Heart left ventricle (tissue), 16 donors: Measurements from ENCODE around the gene CRIP1. TPM values are rescaled to one million over a fixed set of nuclear protein-coding genes. Genes with fewer than 3 reads are reported as not detected.
A peak's percentile ranks its signal among the peaks of the same experiment; 100 is the strongest.

Experiments used
- ATAC-seq, 4 donors: fragments of 200-7000 bp; cut with Tn5 transposase; one replicate each; pipeline ENCODE4 v1.9.1; 2020 to 2022; ENCODE audit warnings: moderate library complexity in 4 of 4, mild to moderate bottlenecking in 3 of 4, moderate number of reproducible peaks in 1 of 4
- DNase-seq, 5 donors: peaks; one replicate each; pipeline ENCODE4 v3.0.0-alpha.2; 2020
- H3K27ac ChIP-seq, 12 donors: fragments of 200-600 bp; sonication (generic) in 4 of 12; one replicate each; pipeline versions ENCODE4 v1.5.0 to v1.8.0; 2016 to 2022; ENCODE audit warnings: mild to moderate bottlenecking in 2 of 12
- H3K27me3 ChIP-seq, 9 donors: fragments of 200-600 bp; sonication (generic) in 2 of 9; one replicate each; pipeline versions ENCODE4 v1.5.1 to v1.8.0; 2016 to 2022; ENCODE audit warnings: mild to moderate bottlenecking in 3 of 9
- H3K36me3 ChIP-seq, 9 donors: fragments of 200-600 bp; sonication (generic) in 2 of 9; one replicate each; pipeline versions ENCODE4 v1.5.0 to v1.8.0; 2018 to 2022; ENCODE audit warnings: mild to moderate bottlenecking in 2 of 9
- H3K4me1 ChIP-seq, 12 donors: fragments of 200-600 bp; sonication (generic) in 4 of 12; one replicate each; pipeline versions ENCODE4 v1.5.0 to v1.8.0; 2016 to 2022; ENCODE audit warnings: mild to moderate bottlenecking in 3 of 12
- H3K4me3 ChIP-seq, 12 donors: fragments of 200-600 bp; sonication (generic) in 4 of 12; one replicate each; pipeline versions ENCODE4 v1.5.0 to v1.8.0; 2017 to 2022; ENCODE audit warnings: mild to moderate bottlenecking in 9 of 12, moderate library complexity in 4 of 12
- H3K9me3 ChIP-seq, 12 donors: fragments of 200-600 bp; sonication (generic) in 4 of 12; one replicate each; pipeline versions ENCODE4 v1.5.0 to v1.8.0; 2016 to 2022; ENCODE audit warnings: mild to moderate bottlenecking in 1 of 12
- POLR2A ChIP-seq, 2 donors: fragments of 450-650 bp; IDR thresholded peaks; one replicate each; pipeline ENCODE4 v1.6.1; 2017; ENCODE audit warnings: antibody characterized with exemption in 2 of 2, mild to moderate bottlenecking in 2 of 2, moderate library complexity in 2 of 2
- WGBS, 4 donors: extraction: QIAGEN DNeasy Blood & Tissue Kit in 2 of 4; methylation state at CpG; one replicate each; pipeline versions ENCODE4 v1.1.5 to v1.1.7; 2013 to 2018; 5-methylcytosine and 5-hydroxymethylcytosine counted together
- intact Hi-C, 10 donors: fragments of 100-400 bp; cut with DNase I; formaldehyde crosslinking; loops; one replicate each; pipeline versions ENCODE4 v1.11.1 to v1.14.2; 2022
- polyA plus RNA-seq, 2 donors: library from polyadenylated mRNA; stranded (reverse); fragments of 200-250 nt; gene quantifications; one replicate each; pipeline ENCODE4 v1.2.3, GENCODE V29; 2013
- total RNA-seq, 9 donors: library from RNA; depleted of rRNA in 2 of 9; stranded (reverse); fragments of >200 nt in 2 of 9; fragmentation: NEBNext Ultra II Directional in 3 of 9; extraction: Animal tissue kit (Norgen Biotek cat#: 25700) in 3 of 9; gene quantifications; one replicate each; pipeline versions ENCODE4 v1.1.0 to v1.2.4, GENCODE V29; 2016 to 2023
- TF ChIP-seq, protein P1 (sequence below), 12 donors: fragments of 200-600 bp; sonication (generic) in 4 of 12; IDR thresholded peaks; one replicate each; pipeline versions ENCODE4 v1.5.0 to v1.8.0; 2018 to 2022; ENCODE audit warnings: antibody characterized with exemption in 12 of 12, mild to moderate bottlenecking in 5 of 12
- donor health status: ischemic (EF 13 %, LVEDD 7.1; RV severe dilation, severe dysfunction).
- donor health status: healthy with polysubstance abuse.
- donor health status: DM: no; HTN: yes; CAD: no.
- donor health status: DM: no; HTN: no; CAD: no.
- donor health status: ischemic (EF 25% LVEDD 6.9; RV normal size, moderate dysfunction).
- donor health status: ischemic (EF 25% LVEDD 5.7; RV mildly dilated, moderate dysfunction).
- donor health status: healthy.
- donor health status: DM: yes; HTN: yes; CAD: no.
- donor health status: ischemic (EF 35%, LVEDD 5.7; RV mildly dilated, moderate dysfunction).
- donor health status: nonischemic (EF 11% LVEDD 7.7; RV severe dilation, severe dysfunction).
- donor health status: DM: yes; HTN: yes; CAD: no.
- donor health status: PGD.
- donor health status: ischemic (EF 29% LVEDD 5.4; RV normal size, mild dysfunction).
- donor health status: nonischemic (EF 23%, LVEDD 6.1; RV moderate dilation, normal function).

Gene CRIP1
- total and polyA plus RNA-seq, 11 donors = 12.1 to 195 (median 62.3) TPM

DNA sequence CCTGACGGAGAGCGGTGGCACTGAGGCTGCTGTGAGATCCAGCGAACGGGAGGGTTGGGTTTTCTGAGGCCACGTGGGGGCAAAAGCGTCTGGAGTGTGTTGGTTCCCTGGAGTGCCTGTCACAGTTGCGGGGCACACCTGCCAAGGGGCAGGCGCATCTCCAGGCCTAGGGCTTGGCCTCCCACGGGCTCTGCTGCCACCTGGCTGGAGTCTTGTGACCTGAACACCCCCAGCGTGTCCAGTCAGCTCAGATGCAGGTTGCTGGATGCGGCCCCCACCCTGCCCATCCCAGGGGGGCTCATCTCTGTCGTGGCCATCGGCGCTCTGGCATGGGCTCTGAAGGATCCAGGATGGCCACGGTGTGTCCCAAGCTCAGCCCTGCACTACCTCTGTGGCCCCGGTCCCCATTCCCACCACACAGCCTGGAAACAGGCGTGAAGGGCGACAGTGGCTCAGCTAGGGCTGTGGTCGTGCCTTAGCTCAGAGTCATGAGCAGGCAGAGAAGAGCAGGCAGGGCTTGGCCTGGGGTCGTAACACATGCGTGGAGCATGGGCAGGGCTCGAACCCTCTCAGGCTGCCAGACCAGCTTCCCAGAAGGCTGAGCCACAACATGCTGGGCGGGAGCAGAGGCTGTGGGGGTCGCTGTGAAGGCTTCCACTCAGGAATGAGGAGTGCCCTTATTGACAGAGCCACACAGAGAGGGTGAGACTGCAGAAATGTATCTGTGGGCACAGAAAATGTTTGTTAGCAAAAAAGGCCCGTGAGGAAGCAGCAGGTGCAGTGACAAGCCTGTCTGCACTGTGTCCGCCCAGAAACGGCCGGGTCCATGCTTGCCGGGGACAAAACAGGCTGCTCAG lies 35.6 kb upstream of the CRIP1 start:
- H3K36me3 ChIP-seq = peaks cover 0 to 64% (median 54%) of the 10 kb centered on the region in 9 donors
- TF ChIP-seq, protein P1, sequence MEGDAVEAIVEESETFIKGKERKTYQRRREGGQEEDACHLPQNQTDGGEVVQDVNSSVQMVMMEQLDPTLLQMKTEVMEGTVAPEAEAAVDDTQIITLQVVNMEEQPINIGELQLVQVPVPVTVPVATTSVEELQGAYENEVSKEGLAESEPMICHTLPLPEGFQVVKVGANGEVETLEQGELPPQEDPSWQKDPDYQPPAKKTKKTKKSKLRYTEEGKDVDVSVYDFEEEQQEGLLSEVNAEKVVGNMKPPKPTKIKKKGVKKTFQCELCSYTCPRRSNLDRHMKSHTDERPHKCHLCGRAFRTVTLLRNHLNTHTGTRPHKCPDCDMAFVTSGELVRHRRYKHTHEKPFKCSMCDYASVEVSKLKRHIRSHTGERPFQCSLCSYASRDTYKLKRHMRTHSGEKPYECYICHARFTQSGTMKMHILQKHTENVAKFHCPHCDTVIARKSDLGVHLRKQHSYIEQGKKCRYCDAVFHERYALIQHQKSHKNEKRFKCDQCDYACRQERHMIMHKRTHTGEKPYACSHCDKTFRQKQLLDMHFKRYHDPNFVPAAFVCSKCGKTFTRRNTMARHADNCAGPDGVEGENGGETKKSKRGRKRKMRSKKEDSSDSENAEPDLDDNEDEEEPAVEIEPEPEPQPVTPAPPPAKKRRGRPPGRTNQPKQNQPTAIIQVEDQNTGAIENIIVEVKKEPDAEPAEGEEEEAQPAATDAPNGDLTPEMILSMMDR (IDR thresholded peaks at IDR 0.05) = no peak
- TF ChIP-seq POLR2A (IDR thresholded peaks at IDR 0.05) = no peak
- H3K4me3 ChIP-seq = no peak overlapping the region
- peak in 2 of 5 donors; percentile 26 to 56 for DNase-seq
- ATAC-seq = no peak
- intact Hi-C loops = loop anchor here in 2 of 10 donors (1.0 to 5.0 kb wide), 2 partner anchors 34 to 79 kb away; no protein-coding TSS in a partner anchor
- H3K27ac ChIP-seq = no peak overlapping the region
- peaks cover 0 to 28% (median 14%) of the 10 kb centered on the region in 12 donors for H3K4me1 ChIP-seq
- H3K27me3 ChIP-seq = no peaks in the 10 kb centered on the region
- H3K9me3 ChIP-seq = no peaks in the 10 kb centered on the region
- WGBS, 4 donors = 88 to 91% (median 91%) methylated on average over 24 to 29 of the region's 29 CpGs

DNA sequence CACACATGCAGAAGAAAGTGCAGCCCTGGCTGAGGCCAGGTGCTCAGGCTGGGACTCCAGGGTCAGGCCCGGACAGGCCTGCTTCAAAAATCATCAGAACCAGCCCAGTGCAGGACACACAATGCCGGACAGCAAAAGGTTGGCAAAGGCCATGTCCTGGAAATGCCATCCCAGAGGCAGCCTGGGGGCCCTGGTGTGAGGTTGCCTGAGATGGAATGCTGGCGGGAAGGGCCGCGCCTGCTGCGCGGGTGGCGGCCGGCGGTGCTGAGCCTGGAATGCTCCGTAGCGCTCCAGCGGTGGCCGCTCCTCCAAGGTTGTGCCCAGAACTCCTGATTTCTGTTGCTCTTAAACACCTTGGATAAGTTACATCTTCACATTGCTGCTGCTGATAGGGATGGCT lies 33.7 kb upstream of the CRIP1 start:
- Histone ChIP-seq H3K4me3 (no peak overlapping the region), H3K9me3 (no peaks in the 10 kb centered on the region), H3K4me1 (peaks cover 0 to 25% (median 13%) of the 10 kb centered on the region in 12 donors), H3K36me3 (peaks cover 0 to 81% (median 71%) of the 10 kb centered on the region in 9 donors), H3K27ac (no peak overlapping the region), H3K27me3 (no peaks in the 10 kb centered on the region)
- 84 to 92% (median 90%) methylated on average over 9 to 14 of the region's 14 CpGs for WGBS, 4 donors
- no peak for ATAC-seq
- peak in 3 of 5 donors; percentile 7 to 27 (median 16) for DNase-seq
- TF ChIP-seq POLR2A (IDR thresholded peaks at IDR 0.05) = no peak
- TF ChIP-seq, protein P1 (IDR thresholded peaks at IDR 0.05) = no peak
- intact Hi-C loops = loop anchor here in 1 of 10 donors (5.0 kb wide), 1 partner anchor 81 kb away; no protein-coding TSS in a partner anchor

DNA sequence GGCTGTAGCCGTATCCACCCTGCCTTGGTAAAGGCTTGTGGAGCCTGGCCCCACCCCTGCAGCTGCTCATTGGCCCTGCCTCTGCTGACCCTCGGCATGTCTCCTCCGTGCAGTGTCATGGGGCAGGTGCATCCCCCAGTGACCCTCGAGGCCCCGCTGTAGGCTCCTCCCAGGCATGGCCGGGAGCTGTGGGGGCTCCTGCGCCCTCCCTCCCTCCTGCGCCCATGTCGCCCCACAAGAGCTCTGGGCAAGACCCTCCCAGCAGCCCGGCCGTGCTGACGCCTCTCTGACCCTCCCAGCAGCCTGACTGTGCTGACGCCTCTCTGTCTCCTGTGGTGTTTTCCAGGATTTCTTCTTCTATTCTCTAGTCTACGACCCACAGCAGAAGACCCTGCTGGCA lies 32.8 kb upstream of the CRIP1 start:
- no peak for TF ChIP-seq POLR2A (IDR thresholded peaks at IDR 0.05)
- TF ChIP-seq, protein P1 (IDR thresholded peaks at IDR 0.05) = no peak
- ATAC-seq = no peak
- 90 to 93% (median 91%) methylated on average over 10 to 14 of the region's 14 CpGs for WGBS, 4 donors

DNA sequence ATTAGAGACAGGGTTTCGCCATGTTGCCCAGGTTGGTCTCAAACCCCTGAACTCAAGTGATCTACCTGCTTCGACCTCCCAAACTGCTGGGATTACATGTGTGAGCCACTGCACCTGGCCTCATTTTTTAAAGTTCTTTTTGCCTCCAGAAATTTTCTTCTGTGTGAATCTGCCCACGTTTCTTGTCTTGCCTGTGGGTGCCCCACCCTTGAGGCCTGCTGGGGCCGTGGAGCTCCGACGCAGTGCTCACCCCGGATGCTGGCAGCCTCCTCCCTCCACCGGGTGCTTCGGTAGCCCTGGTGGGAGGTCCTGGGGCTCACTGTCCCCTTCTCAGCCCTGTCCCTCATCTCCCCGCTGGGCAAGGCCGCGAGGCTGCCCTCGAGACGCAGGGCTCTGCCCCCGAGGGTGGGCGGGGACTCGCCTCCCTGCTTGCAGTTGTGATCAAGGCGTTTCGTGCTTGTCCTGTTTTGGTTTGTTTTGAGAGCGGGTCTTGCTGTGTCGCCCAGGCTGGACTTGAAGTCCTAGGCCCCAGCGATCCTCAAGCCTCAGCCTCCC lies 31.5 kb upstream of the CRIP1 start:
- peaks cover 0 to 79% (median 69%) of the 10 kb centered on the region in 9 donors for H3K36me3 ChIP-seq
- DNase-seq (peak in 2 of 5 donors; percentile 16 to 47), ATAC-seq (no peak)
- peaks cover 0 to 5% (median 0%) of the 10 kb centered on the region in 12 donors for H3K4me1 ChIP-seq
- H3K9me3 ChIP-seq = no peaks in the 10 kb centered on the region
- no peak for TF ChIP-seq POLR2A (IDR thresholded peaks at IDR 0.05)
- TF ChIP-seq, protein P1 (IDR thresholded peaks at IDR 0.05) = no peak
- no peaks in the 10 kb centered on the region for H3K27me3 ChIP-seq
- H3K4me3 ChIP-seq = no peak overlapping the region
- intact Hi-C loops = no loop called here
- no peak overlapping the region for H3K27ac ChIP-seq
- WGBS, 4 donors = 89 to 93% (median 91%) methylated on average over 14 to 22 of the region's 22 CpGs

More for the DNA sequence above, 32.8 kb upstream of the CRIP1 start:
- H3K9me3 ChIP-seq = no peaks in the 10 kb centered on the region
- H3K4me1 ChIP-seq = peaks cover 0 to 16% (median 6%) of the 10 kb centered on the region in 12 donors
- peaks cover 0 to 87% (median 71%) of the 10 kb centered on the region in 9 donors for H3K36me3 ChIP-seq
- no peak overlapping the region for H3K4me3 ChIP-seq
- peak in 2 of 5 donors; percentile 2 to 37 for DNase-seq
- no peak overlapping the region for H3K27ac ChIP-seq
- no peaks in the 10 kb centered on the region for H3K27me3 ChIP-seq
- intact Hi-C loops = loop anchor here in 1 of 10 donors (5.0 kb wide), 1 partner anchor 82 kb away; no protein-coding TSS in a partner anchor
